ENCODE data around the gene PREPL. TPM values are rescaled to one million over a fixed set of nuclear protein-coding genes. Genes with fewer than 3 reads are reported as not detected.

The PREPL gene
- total RNA-seq (34.0 and 36.4 TPM in 2 replicates), polyA plus RNA-seq (5.5 and 5.9 TPM in 2 replicates), polyA minus RNA-seq (8.9 and 11.8 TPM in 2 replicates)
- 38.8 TPM for total RNA-seq (2013)

- WGBS (ENCODE audit: insufficient coverage) = under 1% methylated on average over 57 of the region's 57 CpGs
- CTCF ChIA-PET = interaction anchor here (0.7 to 1.8 kb wide), 10 partner anchors 10 to 1224 kb away, joined by 3 to 7 read pairs (median 4); partner anchors contain the start of gene PPM1B
- Histone ChIP-seq H3K27me3 (replicated peaks in 1 of 4; ENCODE audit: control extremely low read depth in 1 of 4, control insufficient read depth in 3 of 4, insufficient read depth in 4 of 4, low read length in 3 of 4) (no peaks in the 10 kb centered on the region), H3K36me3 (replicated peaks in 1 of 2; ENCODE audit: control extremely low read depth in 1 of 2, control insufficient read depth in 1 of 2, extremely low read depth in 1 of 2, insufficient read depth in 2 of 2, low read length in 1 of 2) (no peaks in the 10 kb centered on the region), H3K4me3 (ENCODE audit: control extremely low read depth in 1 of 5, extremely low read depth in 1 of 5, insufficient read depth in 1 of 5, low read depth in 2 of 5, low read length in 4 of 5) (peak within 1 kb of the TSS; percentile 80 to 95 (median 88)), H2AFZ (ENCODE audit: insufficient read depth, low read depth, low read length, poor library complexity, severe bottlenecking) (peak within 1 kb of the TSS; percentile 98), H3K9me3 (ENCODE audit: control extremely low read depth in 1 of 3, control insufficient read depth in 2 of 3, insufficient read depth in 1 of 3, low read length in 2 of 3) (no peaks in the 10 kb centered on the region), H3K27ac (ENCODE audit: low read length in 2 of 2) (peak within 1 kb of the TSS; percentile 99 to 100), H3K79me2 (ENCODE audit: control insufficient read depth, insufficient read depth, low read length) (peaks cover 62% of the 10 kb centered on the region), H3K9ac (ENCODE audit: low read length) (peak within 1 kb of the TSS; percentile 94), H4K20me1 (ENCODE audit: control insufficient read depth, insufficient read depth, low read length, poor library complexity, severe bottlenecking) (no peaks in the 10 kb centered on the region), H3K4me2 (replicated peaks; ENCODE audit: low read depth, low read length, poor library complexity, severe bottlenecking) (peak within 1 kb of the TSS; percentile 91), H3K4me1 (ENCODE audit: control insufficient read depth in 2 of 2, insufficient read depth in 2 of 2, low read length in 2 of 2) (peaks cover 17 to 20% of the 10 kb centered on the region in 2 donors)
- no peaks in the 10 kb centered on the region for H3K27me3 Mint-ChIP-seq
- peak; percentile 99 for DNase-seq
- POLR2A ChIA-PET = interaction anchor here (0.6 to 1.9 kb wide), 5 partner anchors 15 to 365 kb away, joined by 3 to 24 read pairs (median 4); partner anchors contain the start of gene PPM1B
- intact Hi-C loops (cut with micrococcal nuclease) = loop anchor here (1.0 to 5.0 kb wide), 6 partner anchors 193 to 1206 kb away; partner anchors contain the start of genes DYNC2LI1, PPM1B and THADA
- no peak for TF ChIP-seq EZH2 (IDR thresholded peaks at IDR 0.05; ENCODE audit: borderline replicate concordance, insufficient read depth, low read depth, low read length, poor library complexity, severe bottlenecking)
- no peak for TF ChIP-seq CTCF (IDR thresholded peaks at IDR 0.05)
- peaks cover 34% of the 10 kb centered on the region for H3K4me1 Mint-ChIP-seq
- peak within 1 kb of the TSS; percentile 100 for H3K27ac Mint-ChIP-seq
- no peaks in the 10 kb centered on the region for H3K9me3 Mint-ChIP-seq (ENCODE audit: insufficient read depth)
- ATAC-seq (ENCODE audit: low read depth) = peak; percentile 86
- H3K4me3 Mint-ChIP-seq = peak within 1 kb of the TSS; percentile 98
These were observed at the start of gene PREPL, which contains the start of gene CAMKMT for GRCh38 chr2:44361330-44362206. Gene PREPL (minus strand): TSS chr2:44361494. CDS start chr2:44346342, 15,152 bp downstream. Gene CAMKMT (plus strand): TSS chr2:44361947.

All from B cell (primary cell).